Vagina (tissue), 2 donors: ENCODE data around the gene GATA2.

Source experiments
- POLR2A ChIP-seq, 2 donors: fragments of 450-650 bp; IDR thresholded peaks; one replicate each; pipeline ENCODE4 v1.6.1; 2017; ENCODE audit warnings: antibody characterized with exemption in 2 of 2, mild to moderate bottlenecking in 2 of 2, moderate library complexity in 2 of 2
- POLR2AphosphoS5 ChIP-seq, 2 donors: sonication (generic); formaldehyde crosslinking; IDR thresholded peaks; one replicate each; pipeline ENCODE4 v1.9.0; 2017; ENCODE audit warnings: antibody characterized with exemption in 2 of 2, mild to moderate bottlenecking in 2 of 2, low read depth in 1 of 2; ENCODE audit not compliant: insufficient read depth in 1 of 2
- TF ChIP-seq, protein P1 (sequence below), 3 experiments: fragments of 450-650 bp in 2 of 3; fragments of 200-600 bp in 1 of 3; sonication (generic) in 1 of 3; IDR thresholded peaks; one replicate each; pipeline ENCODE4 v1.5.1; 2017 to 2019; ENCODE audit warnings: antibody characterized with exemption in 3 of 3, mild to moderate bottlenecking in 2 of 3, moderate library complexity in 2 of 3

DNA sequence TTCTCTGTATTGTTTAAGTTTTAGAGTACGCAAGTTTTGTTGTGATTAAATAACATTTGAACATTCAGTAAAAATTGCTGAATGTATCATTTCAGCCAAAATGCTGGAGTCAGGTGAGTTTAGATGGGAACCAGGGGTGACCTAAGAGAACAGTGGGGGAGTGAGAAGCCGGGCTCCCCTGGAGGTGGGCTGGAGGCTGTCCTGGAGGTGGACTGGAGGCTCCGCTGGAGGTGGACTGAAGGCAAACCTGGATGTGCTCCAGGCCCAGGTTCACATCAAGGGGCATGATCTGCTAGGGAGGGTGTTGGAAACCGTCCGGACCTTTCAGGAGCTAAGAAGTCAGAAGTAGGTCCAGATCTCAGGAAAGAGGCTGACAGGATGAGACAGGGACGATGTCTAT is 50.1 kb downstream of the GATA2 start:
- TF ChIP-seq POLR2A (IDR thresholded peaks at IDR 0.05) (no peak), POLR2AphosphoS5 (IDR thresholded peaks at IDR 0.05; ENCODE audit: insufficient read depth in 1 of 2, low read depth in 1 of 2) (no peak)
- TF ChIP-seq, protein P1, sequence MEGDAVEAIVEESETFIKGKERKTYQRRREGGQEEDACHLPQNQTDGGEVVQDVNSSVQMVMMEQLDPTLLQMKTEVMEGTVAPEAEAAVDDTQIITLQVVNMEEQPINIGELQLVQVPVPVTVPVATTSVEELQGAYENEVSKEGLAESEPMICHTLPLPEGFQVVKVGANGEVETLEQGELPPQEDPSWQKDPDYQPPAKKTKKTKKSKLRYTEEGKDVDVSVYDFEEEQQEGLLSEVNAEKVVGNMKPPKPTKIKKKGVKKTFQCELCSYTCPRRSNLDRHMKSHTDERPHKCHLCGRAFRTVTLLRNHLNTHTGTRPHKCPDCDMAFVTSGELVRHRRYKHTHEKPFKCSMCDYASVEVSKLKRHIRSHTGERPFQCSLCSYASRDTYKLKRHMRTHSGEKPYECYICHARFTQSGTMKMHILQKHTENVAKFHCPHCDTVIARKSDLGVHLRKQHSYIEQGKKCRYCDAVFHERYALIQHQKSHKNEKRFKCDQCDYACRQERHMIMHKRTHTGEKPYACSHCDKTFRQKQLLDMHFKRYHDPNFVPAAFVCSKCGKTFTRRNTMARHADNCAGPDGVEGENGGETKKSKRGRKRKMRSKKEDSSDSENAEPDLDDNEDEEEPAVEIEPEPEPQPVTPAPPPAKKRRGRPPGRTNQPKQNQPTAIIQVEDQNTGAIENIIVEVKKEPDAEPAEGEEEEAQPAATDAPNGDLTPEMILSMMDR (IDR thresholded peaks at IDR 0.05): no peak
